Mesothelial cell of epicardium (in vitro differentiated cells): ENCODE data around the gene UNC5A. TPM values are rescaled to one million over a fixed set of nuclear protein-coding genes. Genes with fewer than 3 reads are reported as not detected.

Experiments used
- DNase-seq, 2 experiments: peaks; one replicate each; pipeline ENCODE4 v3.0.0; 2021; ENCODE audit warnings: low spot score in 2 of 2; ENCODE audit not compliant: unreplicated experiment in 2 of 2
- H3K27ac Mint-ChIP-seq: 2 replicates; pipeline ENCODE4 v1.8.0; 2021; ENCODE audit warnings: mixed read lengths
- H3K27me3 Mint-ChIP-seq: 2 replicates; pipeline ENCODE4 v1.8.0; 2021; ENCODE audit warnings: low read depth, mixed read lengths
- H3K36me3 Mint-ChIP-seq: 2 replicates; pipeline ENCODE4 v1.8.0; 2021; ENCODE audit warnings: mixed read lengths
- H3K4me1 Mint-ChIP-seq: 2 replicates; pipeline ENCODE4 v1.8.0; 2021; ENCODE audit warnings: mixed read lengths
- H3K4me3 Mint-ChIP-seq: 2 replicates; pipeline ENCODE4 v1.8.0; 2021; ENCODE audit warnings: mild to moderate bottlenecking, moderate library complexity, mixed read lengths
- H3K9me3 Mint-ChIP-seq: 2 replicates; pipeline ENCODE4 v1.8.0; 2021; ENCODE audit warnings: mixed read lengths
- total RNA-seq: library from RNA; stranded (reverse); gene quantifications from 3 replicates; pipeline ENCODE4 v1.2.1, GENCODE V29; 2021
- TF ChIP-seq, protein P1 (sequence below): fragments of 200-600 bp; sonication (generic); IDR thresholded peaks from one replicate; pipeline ENCODE4 v1.5.0; 2021; ENCODE audit warnings: antibody characterized with exemption; ENCODE audit not compliant: unreplicated experiment

Gene UNC5A
- total RNA-seq, 1 donor from 2014 or later, result not detected

DNA sequence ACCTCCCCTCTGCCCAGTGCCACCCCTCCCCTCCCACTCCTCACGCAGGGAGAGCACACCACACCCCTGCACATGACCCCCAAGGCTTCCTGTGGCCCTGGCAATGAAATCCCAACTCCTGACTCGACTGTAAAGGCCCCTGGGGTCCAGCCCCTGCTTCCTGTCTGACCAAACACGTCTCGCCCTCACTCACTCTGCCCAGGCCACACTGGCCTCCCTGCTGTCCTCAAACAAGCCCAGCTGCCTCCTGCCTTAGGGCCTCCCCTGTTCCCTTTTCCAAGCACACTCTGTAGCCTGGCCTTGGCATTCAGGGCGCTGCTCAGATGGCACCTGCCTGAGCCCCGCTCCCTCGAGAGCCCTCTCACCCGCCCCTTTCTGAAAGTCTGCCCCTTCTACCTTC lies 46.4 kb downstream of the UNC5A start:
- Mint-ChIP-seq H3K27ac (no peak overlapping the region), H3K27me3 (peaks cover 42% of the 10 kb centered on the region), H3K4me3 (no peak overlapping the region), H3K36me3 (no peaks in the 10 kb centered on the region), H3K4me1 (peaks cover 3% of the 10 kb centered on the region), H3K9me3 (no peaks in the 10 kb centered on the region)
- TF ChIP-seq, protein P1, sequence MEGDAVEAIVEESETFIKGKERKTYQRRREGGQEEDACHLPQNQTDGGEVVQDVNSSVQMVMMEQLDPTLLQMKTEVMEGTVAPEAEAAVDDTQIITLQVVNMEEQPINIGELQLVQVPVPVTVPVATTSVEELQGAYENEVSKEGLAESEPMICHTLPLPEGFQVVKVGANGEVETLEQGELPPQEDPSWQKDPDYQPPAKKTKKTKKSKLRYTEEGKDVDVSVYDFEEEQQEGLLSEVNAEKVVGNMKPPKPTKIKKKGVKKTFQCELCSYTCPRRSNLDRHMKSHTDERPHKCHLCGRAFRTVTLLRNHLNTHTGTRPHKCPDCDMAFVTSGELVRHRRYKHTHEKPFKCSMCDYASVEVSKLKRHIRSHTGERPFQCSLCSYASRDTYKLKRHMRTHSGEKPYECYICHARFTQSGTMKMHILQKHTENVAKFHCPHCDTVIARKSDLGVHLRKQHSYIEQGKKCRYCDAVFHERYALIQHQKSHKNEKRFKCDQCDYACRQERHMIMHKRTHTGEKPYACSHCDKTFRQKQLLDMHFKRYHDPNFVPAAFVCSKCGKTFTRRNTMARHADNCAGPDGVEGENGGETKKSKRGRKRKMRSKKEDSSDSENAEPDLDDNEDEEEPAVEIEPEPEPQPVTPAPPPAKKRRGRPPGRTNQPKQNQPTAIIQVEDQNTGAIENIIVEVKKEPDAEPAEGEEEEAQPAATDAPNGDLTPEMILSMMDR, result no peak
- no peak for DNase-seq

DNA sequence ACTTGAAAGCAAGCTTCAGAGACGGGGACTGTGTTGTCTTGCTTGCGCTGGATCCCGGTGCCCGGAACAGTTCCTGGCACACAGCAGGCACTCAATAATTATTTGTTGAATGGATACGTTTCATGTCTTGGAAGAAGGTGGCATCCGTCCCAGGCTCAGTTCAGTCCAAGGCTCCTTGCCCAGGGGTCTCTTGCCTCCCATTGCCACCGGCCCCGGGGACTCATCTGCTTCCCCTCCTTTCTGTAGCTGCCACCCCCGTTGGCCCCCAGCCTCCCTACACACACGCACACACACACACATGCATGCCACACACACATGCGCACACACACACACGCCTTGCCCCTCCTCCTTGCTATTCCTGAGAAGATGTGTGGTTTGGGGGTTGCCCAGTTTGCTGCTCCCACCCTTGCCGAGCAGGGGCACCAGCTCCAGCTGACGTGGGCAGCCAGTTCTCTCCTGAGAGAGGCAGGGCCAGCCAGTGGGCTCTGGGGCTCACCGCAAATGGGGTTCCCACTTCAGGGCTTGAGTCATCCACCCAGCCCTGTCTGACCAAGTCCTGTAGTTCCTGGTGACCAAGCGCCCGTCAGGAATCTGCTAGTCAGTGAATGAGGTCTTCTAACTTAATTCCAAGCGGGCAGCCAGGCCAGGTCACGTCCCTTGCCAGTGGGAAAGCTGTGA lies 47.0 kb downstream of the UNC5A start:
- DNase-seq, result no peak
- Mint-ChIP-seq H3K4me1 (peaks cover 3% of the 10 kb centered on the region), H3K4me3 (no peak overlapping the region), H3K27me3 (peaks cover 42% of the 10 kb centered on the region), H3K27ac (no peak overlapping the region), H3K9me3 (no peaks in the 10 kb centered on the region), H3K36me3 (no peaks in the 10 kb centered on the region)
- TF ChIP-seq, protein P1, result no peak

DNA sequence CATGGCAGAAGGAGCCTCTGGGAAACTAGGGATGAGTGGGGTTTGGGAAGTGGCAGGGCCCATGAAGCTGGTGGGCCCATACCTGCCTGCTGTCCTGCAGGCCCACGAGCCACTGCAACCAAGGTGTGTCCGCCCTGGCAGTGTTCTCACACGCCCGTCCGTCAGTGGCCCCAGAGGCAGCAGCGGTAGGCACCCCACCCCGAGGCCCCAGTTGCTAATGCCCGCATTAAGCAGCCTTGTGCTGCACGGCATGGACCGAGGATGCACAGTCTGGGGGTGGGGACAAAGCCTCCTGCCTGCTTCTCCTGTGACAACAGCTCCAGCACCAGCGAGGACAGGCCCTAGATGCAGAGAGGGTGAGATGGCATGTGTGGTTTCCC lies 47.5 kb downstream of the UNC5A start:
- Mint-ChIP-seq H3K4me3 (no peak overlapping the region), H3K36me3 (no peaks in the 10 kb centered on the region), H3K9me3 (no peaks in the 10 kb centered on the region), H3K4me1 (peaks cover 4% of the 10 kb centered on the region), H3K27ac (no peak overlapping the region), H3K27me3 (peaks cover 45% of the 10 kb centered on the region)
- TF ChIP-seq, protein P1, result no peak
- no peak for DNase-seq

DNA sequence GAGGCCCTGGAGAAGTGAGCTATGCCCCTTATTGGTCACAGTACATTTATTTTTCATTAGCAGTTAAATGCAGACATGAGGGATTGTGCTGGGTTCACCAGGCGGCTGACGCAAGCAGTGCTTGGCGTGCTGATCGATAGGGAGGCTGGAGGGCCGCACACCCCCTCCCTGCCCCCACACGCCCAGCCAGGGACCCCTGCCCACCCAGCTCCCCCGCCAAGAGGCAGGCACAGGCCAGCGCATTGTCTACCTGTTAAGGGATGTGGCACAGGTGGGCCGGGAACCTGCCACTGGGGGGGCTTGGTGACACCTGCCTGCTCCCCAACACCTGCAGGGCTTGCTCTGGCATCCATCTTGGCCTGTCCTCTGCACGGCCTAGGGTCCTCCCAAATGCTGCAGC lies 49.6 kb downstream of the UNC5A start:
- TF ChIP-seq, protein P1, result no peak
- Mint-ChIP-seq H3K4me3 (no peak overlapping the region), H3K4me1 (peaks cover 9% of the 10 kb centered on the region), H3K36me3 (no peaks in the 10 kb centered on the region), H3K27me3 (peaks cover 49% of the 10 kb centered on the region), H3K27ac (no peak overlapping the region), H3K9me3 (no peaks in the 10 kb centered on the region)
- no peak for DNase-seq

DNA sequence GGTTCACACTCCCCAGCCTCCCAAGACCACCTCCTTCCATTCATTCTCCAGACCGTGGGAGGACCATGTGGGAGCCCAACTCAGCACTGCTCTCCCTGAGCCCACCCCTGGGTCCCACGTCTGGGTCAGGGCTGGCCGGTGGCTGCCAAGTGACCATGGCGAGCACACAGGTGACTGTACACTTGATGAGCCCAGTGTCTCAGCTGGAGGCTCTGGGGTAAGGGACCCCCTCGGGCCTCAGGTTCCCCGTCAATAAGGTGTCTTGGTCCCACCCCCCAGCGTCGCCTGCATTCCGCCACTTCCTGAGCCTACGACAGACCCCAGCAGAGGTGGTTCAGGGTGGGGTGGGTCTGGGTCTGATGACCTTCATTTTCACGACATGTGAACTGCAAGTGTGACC lies 50.0 kb downstream of the UNC5A start:
- Mint-ChIP-seq H3K4me1 (peaks cover 9% of the 10 kb centered on the region), H3K9me3 (no peaks in the 10 kb centered on the region), H3K27ac (no peak overlapping the region), H3K4me3 (no peak overlapping the region), H3K27me3 (peaks cover 50% of the 10 kb centered on the region), H3K36me3 (no peaks in the 10 kb centered on the region)
- TF ChIP-seq, protein P1, result no peak
- DNase-seq, result no peak
